GM12878 (cell line): ENCODE data around the gene ANKMY1. TPM values are rescaled to one million over a fixed set of nuclear protein-coding genes. Genes with fewer than 3 reads are reported as not detected.

ENCODE experiments used
- ATAC-seq: fragments of 200-7000 bp; cut with Tn5 transposase; 3 replicates; pipeline ENCODE4 v1.9.1; 2020; ENCODE audit warnings: mild to moderate bottlenecking, moderate library complexity
- BruUV-seq: library from RNA; stranded (reverse); fragments of 400-500 nt; replicated peaks from 2 replicates; lab custom pipeline; 2021; lab: Mats Ljungman, UMichigan
- CTCF ChIA-PET: fragments of 300-600 bp; sonication (Branson Sonifier 250); formaldehyde crosslinking; extraction: SDS; loops from one replicate; lab custom pipeline; 2021; ENCODE audit warnings: inconsistent platforms; lab: Yijun Ruan, JAX
- POLR2A ChIA-PET: fragments of 350-600 bp; formaldehyde crosslinking; extraction: SDS; loops from one replicate; lab custom pipeline; 2021; ENCODE audit warnings: inconsistent platforms; lab: Charles Lee
- RAD21 ChIA-PET: fragments of 300-600 bp; sonication (Branson Sonifier 250); formaldehyde crosslinking; loops from one replicate; lab custom pipeline; 2023; ENCODE audit warnings: antibody characterized with exemption; ENCODE audit not compliant: unreplicated experiment; lab: Charles Lee
- SMC1A ChIA-PET: fragments of 300-600 bp; sonication (Branson Sonifier 250); formaldehyde crosslinking; loops from one replicate; lab custom pipeline; 2023; ENCODE audit not compliant: unreplicated experiment, uncharacterized antibody; lab: Charles Lee
- DNase-seq: peaks from one replicate; pipeline ENCODE4 v3.0.0-alpha.2; 2011; ENCODE audit warnings: low read depth, low spot score
- FAIRE-seq: peaks from 3 replicates; lab custom pipeline; 2011; peaks lifted over from hg19 to GRCh38; lab: Jason Lieb, UNC
- H2AFZ ChIP-seq: 2 replicates; pipeline ENCODE4 v1.6.0; 2011; ENCODE audit warnings: low read depth, low read length, control low read depth; ENCODE audit not compliant: control insufficient read depth
- H3K27ac ChIP-seq: 2 replicates; pipeline ENCODE4 v1.5.1; 2011; ENCODE audit warnings: control low read depth; ENCODE audit not compliant: control insufficient read depth, insufficient read depth
- H3K27me3 ChIP-seq, 2 experiments: replicated peaks in 1 of 2; 2 replicates each; pipeline versions ENCODE4 v1.6.0 to v1.6.1; 2011; ENCODE audit warnings: low read length in 1 of 2; ENCODE audit not compliant: control insufficient read depth in 2 of 2, insufficient read depth in 2 of 2
- H3K36me3 ChIP-seq, 2 experiments: 2 replicates each; pipeline ENCODE4 v1.5.1; 2011; ENCODE audit warnings: low read length in 1 of 2; ENCODE audit not compliant: control insufficient read depth in 2 of 2, insufficient read depth in 2 of 2
- H3K4me1 ChIP-seq: 2 replicates; pipeline ENCODE4 v1.6.1; 2011; ENCODE audit warnings: mild to moderate bottlenecking, low read length, moderate library complexity, mixed read lengths; ENCODE audit not compliant: control insufficient read depth, insufficient read depth
- H3K4me2 ChIP-seq: 2 replicates; pipeline ENCODE4 v1.6.0; 2011; ENCODE audit warnings: control low read depth; ENCODE audit not compliant: control insufficient read depth, insufficient read depth
- H3K4me3 ChIP-seq: fragments of 200-600 bp; sonication (generic); 2 replicates; pipeline ENCODE4 v1.5.1; 2016
- H3K79me2 ChIP-seq: 2 replicates; pipeline ENCODE4 v1.6.0; 2011; ENCODE audit warnings: low read length; ENCODE audit not compliant: control insufficient read depth, insufficient read depth
- H3K9ac ChIP-seq: 2 replicates; pipeline ENCODE4 v1.8.0; 2011; ENCODE audit warnings: low read length, control low read depth, mixed read lengths; ENCODE audit not compliant: control insufficient read depth, insufficient read depth
- H3K9me3 ChIP-seq: replicated peaks from 3 replicates; pipeline ENCODE4 v1.5.1; 2011; ENCODE audit warnings: mild to moderate bottlenecking, low read length; ENCODE audit not compliant: control insufficient read depth, insufficient read depth
- H4K20me1 ChIP-seq: 2 replicates; pipeline ENCODE4 v1.6.0; 2011; ENCODE audit not compliant: control insufficient read depth, insufficient read depth
- ASH2L ChIP-seq: fragments of 300-600, 200-600 bp; sonication (generic); IDR thresholded peaks from 2 replicates; pipeline ENCODE4 v1.6.1; 2017; ENCODE audit warnings: low read depth, mild to moderate bottlenecking, borderline replicate concordance
- BRCA1 ChIP-seq: IDR thresholded peaks from 2 replicates; pipeline ENCODE4 v1.6.1; 2011; ENCODE audit warnings: low read depth, low read length, improper control_type of control experiment
- CTCF ChIP-seq, 3 experiments: IDR thresholded peaks in 2 of 3; conservative IDR thresholded peaks in 1 of 3; 2 replicates each; pipeline ENCODE4 v1.5.1; 2011; ENCODE audit warnings: low read depth in 3 of 3, low read length in 3 of 3, mild to moderate bottlenecking in 3 of 3, control low read depth in 2 of 3, moderate library complexity in 2 of 3, inconsistent platforms in 1 of 3, mixed read lengths in 1 of 3; ENCODE audit not compliant: control insufficient read depth in 2 of 3, insufficient read depth in 1 of 3; ENCODE audit errors: extremely low read depth in 1 of 3
- E2F8 ChIP-seq: fragments of 450-650 bp; IDR thresholded peaks from 2 replicates; pipeline ENCODE4 v1.6.1; 2018; ENCODE audit warnings: mild to moderate bottlenecking, low read depth, moderate library complexity; ENCODE audit not compliant: partially characterized antibody
- HCFC1 ChIP-seq: fragments of 150-350 bp; IDR thresholded peaks from 2 replicates; pipeline ENCODE4 v1.6.1; 2014; ENCODE audit warnings: low read length
- MTA3 ChIP-seq: IDR thresholded peaks from 2 replicates; pipeline ENCODE4 v1.6.1; 2012; ENCODE audit warnings: low read length, inconsistent platforms, borderline replicate concordance
- MYB ChIP-seq: fragments of 150-350 bp; IDR thresholded peaks from 2 replicates; pipeline ENCODE4 v1.6.1; 2014; ENCODE audit warnings: mild to moderate bottlenecking, low read depth, low read length, borderline replicate concordance
- MYC ChIP-seq: IDR thresholded peaks from 2 replicates; pipeline ENCODE4 v1.6.1; 2011; ENCODE audit warnings: mild to moderate bottlenecking, low read length, moderate library complexity, inconsistent platforms; ENCODE audit not compliant: insufficient read depth, insufficient replicate concordance, insufficient read length, severe bottlenecking
- NRF1 ChIP-seq: conservative IDR thresholded peaks from 2 replicates; pipeline ENCODE4 v1.6.1; 2011; ENCODE audit warnings: mild to moderate bottlenecking, low read depth, low read length, improper control_type of control experiment
- RUNX3 ChIP-seq: IDR thresholded peaks from 2 replicates; pipeline ENCODE4 v1.6.1; 2012; ENCODE audit warnings: low read length, inconsistent platforms
- SMAD1 ChIP-seq: fragments of 450-650 bp; IDR thresholded peaks from 2 replicates; pipeline ENCODE4 v1.6.1; 2018; ENCODE audit warnings: mild to moderate bottlenecking, low read depth; ENCODE audit not compliant: partially characterized antibody
- TCF12 ChIP-seq: IDR thresholded peaks from 2 replicates; pipeline ENCODE4 v1.6.1; 2011; ENCODE audit warnings: low read depth, mild to moderate bottlenecking, low read length
- TCF3 ChIP-seq: IDR thresholded peaks from 2 replicates; pipeline ENCODE4 v1.6.1; 2012; ENCODE audit warnings: low read depth, mild to moderate bottlenecking, low read length, borderline replicate concordance; ENCODE audit not compliant: insufficient read depth
- YBX1 ChIP-seq: fragments of 450-650 bp; IDR thresholded peaks from 2 replicates; pipeline ENCODE4 v1.6.1; 2016; ENCODE audit warnings: antibody characterized with exemption
- ZNF24 ChIP-seq: fragments of 450-650 bp; IDR thresholded peaks from 2 replicates; pipeline ENCODE4 v1.6.1; 2017; ENCODE audit warnings: antibody characterized with exemption, mild to moderate bottlenecking
- ZZZ3 ChIP-seq: IDR thresholded peaks from 2 replicates; pipeline ENCODE4 v1.6.1; 2011; ENCODE audit warnings: low read depth; ENCODE audit not compliant: control insufficient read depth, insufficient read length
- WGBS: methylation state at CpG from one replicate; pipeline ENCODE4 v1.1.6; 2016; ENCODE audit warnings: low lambda C conversion rate; ENCODE audit not compliant: insufficient replicate concordance, insufficient coverage; ENCODE audit errors: missing lambda C conversion rate; 5-methylcytosine and 5-hydroxymethylcytosine counted together
- in situ Hi-C: fragments of 300-500 bp; cut with MboI; formaldehyde crosslinking; loops from 9 replicates; pipeline ENCODE4 v1.14.3; 2018; ENCODE audit warnings: mixed read lengths
- intact Hi-C: fragments of 100-400 bp; cut with micrococcal nuclease; formaldehyde crosslinking; loops from one replicate; pipeline ENCODE4 v1.14.2; 2022; ENCODE audit not compliant: unreplicated experiment
- polyA plus RNA-seq, 11 experiments: library from polyadenylated mRNA; depleted of rRNA in 4 of 11; unstranded in 6 of 11; stranded (reverse) in 5 of 11; fragments of >200 nt; fragmentation: Nextera tagmentation in 4 of 11; fragmentation: Illumina TruSeq in 1 of 11; extraction: Ambion mirVana in 4 of 11; extraction: Trizol in 1 of 11; gene quantifications; 1 replicate in 1 of 11; 2 replicates in 10 of 11; pipeline versions ENCODE4 v1.2.1 to v1.2.3, GENCODE V29; 2011 to 2016; ENCODE audit warnings: inconsistent platforms in 2 of 11, missing spikeins in 2 of 11, low read depth in 1 of 11
- total RNA-seq, 4 experiments: library from RNA; depleted of rRNA in 3 of 4; stranded (reverse); fragments of >200 nt in 3 of 4; fragmentation: Illumina TruSeq in 1 of 4; extraction: Trizol in 1 of 4; gene quantifications; 2 replicates each; pipeline versions ENCODE4 v1.2.1 to v1.2.3, GENCODE V29; 2013 to 2021
- TF ChIP-seq, protein P1 (sequence below): fragments of 450-650 bp; IDR thresholded peaks from 2 replicates; pipeline ENCODE4 v1.6.1; 2017; ENCODE audit warnings: mild to moderate bottlenecking, moderate library complexity

Gene ANKMY1
- total and polyA plus RNA-seq, 10 of the 15 experiments (the other 5 are each of a cell fraction or from before 2014, with no cell fraction given): 1.1 to 15.3 (median 11.1) TPM

- Histone ChIP-seq H4K20me1 (0 out of 2 replicates have a peak, but pooled peaks cover 2% of the 10 kb centered on the region), H3K27ac (no peak overlapping the region), H3K27me3 (peaks cover 7 to 14% of the 10 kb centered on the region in 2 experiments; a peak in 3 of 4 replicates), H3K9me3 (no peaks in the 10 kb centered on the region), H3K79me2 (no peaks in the 10 kb centered on the region), H3K9ac (no peak overlapping the region), H3K36me3 (no peaks in the 10 kb centered on the region), H2AFZ (no peak overlapping the region), H3K4me1 (no peaks in the 10 kb centered on the region), H3K4me3 (no peak overlapping the region), H3K4me2 (no peak overlapping the region)
- no TSS peak for BruUV-seq
- CTCF ChIA-PET: no interaction called here
- in situ Hi-C loops (loop anchor here (10.0 kb wide), 1 partner anchor 375 kb away; no protein-coding TSS in a partner anchor), intact Hi-C loops (loop anchor here (5.0 kb wide), 2 partner anchors 207 to 377 kb away; no protein-coding TSS in a partner anchor)
- FAIRE-seq (no peak), DNase-seq (no peak), ATAC-seq (no peak)
- TF ChIP-seq NRF1: no peak
- TF ChIP-seq CTCF (IDR thresholded peaks at IDR 0.05 in 2 of 3, conservative IDR thresholded peaks at IDR 0.05 in 1 of 3; ENCODE audit: control insufficient read depth in 2 of 3, extremely low read depth in 1 of 3, insufficient read depth in 1 of 3, low read depth in 3 of 3, low read length in 3 of 3): no peak
- TF ChIP-seq YBX1: no peak
- no peak for TF ChIP-seq RUNX3
- no peak for TF ChIP-seq E2F8
- no peak for TF ChIP-seq BRCA1
- no peak for TF ChIP-seq MYC
- TF ChIP-seq TCF3: no peak
- TF ChIP-seq ZZZ3: no peak
- no peak for TF ChIP-seq MTA3
- no peak for TF ChIP-seq TCF12
- TF ChIP-seq SMAD1: no peak
- TF ChIP-seq MYB: no peak
- no peak for TF ChIP-seq HCFC1
- TF ChIP-seq, protein P1, sequence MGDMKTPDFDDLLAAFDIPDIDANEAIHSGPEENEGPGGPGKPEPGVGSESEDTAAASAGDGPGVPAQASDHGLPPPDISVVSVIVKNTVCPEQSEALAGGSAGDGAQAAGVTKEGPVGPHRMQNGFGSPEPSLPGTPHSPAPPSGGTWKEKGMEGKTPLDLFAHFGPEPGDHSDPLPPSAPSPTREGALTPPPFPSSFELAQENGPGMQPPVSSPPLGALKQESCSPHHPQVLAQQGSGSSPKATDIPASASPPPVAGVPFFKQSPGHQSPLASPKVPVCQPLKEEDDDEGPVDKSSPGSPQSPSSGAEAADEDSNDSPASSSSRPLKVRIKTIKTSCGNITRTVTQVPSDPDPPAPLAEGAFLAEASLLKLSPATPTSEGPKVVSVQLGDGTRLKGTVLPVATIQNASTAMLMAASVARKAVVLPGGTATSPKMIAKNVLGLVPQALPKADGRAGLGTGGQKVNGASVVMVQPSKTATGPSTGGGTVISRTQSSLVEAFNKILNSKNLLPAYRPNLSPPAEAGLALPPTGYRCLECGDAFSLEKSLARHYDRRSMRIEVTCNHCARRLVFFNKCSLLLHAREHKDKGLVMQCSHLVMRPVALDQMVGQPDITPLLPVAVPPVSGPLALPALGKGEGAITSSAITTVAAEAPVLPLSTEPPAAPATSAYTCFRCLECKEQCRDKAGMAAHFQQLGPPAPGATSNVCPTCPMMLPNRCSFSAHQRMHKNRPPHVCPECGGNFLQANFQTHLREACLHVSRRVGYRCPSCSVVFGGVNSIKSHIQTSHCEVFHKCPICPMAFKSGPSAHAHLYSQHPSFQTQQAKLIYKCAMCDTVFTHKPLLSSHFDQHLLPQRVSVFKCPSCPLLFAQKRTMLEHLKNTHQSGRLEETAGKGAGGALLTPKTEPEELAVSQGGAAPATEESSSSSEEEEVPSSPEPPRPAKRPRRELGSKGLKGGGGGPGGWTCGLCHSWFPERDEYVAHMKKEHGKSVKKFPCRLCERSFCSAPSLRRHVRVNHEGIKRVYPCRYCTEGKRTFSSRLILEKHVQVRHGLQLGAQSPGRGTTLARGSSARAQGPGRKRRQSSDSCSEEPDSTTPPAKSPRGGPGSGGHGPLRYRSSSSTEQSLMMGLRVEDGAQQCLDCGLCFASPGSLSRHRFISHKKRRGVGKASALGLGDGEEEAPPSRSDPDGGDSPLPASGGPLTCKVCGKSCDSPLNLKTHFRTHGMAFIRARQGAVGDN: no peak
- no peak for TF ChIP-seq ASH2L
- no peak for TF ChIP-seq ZNF24
- WGBS: 22% methylated on average over 15 of the region's 15 CpGs
- POLR2A ChIA-PET: no interaction called here
- RAD21 ChIA-PET: no interaction called here
- SMC1A ChIA-PET: no interaction called here
Measured at GRCh38 chr2:240439698-240440151, 118.1 kb downstream of the ANKMY1 start.
